C4-2B (cell line): ENCODE measurements around the gene RBMS1.

Source experiments
- ZFX ChIP-seq: fragments of 450-650 bp; IDR thresholded peaks from 2 replicates; pipeline ENCODE4 v1.6.1; 2017
- TF ChIP-seq, protein P1 (sequence below): fragments of 450-650 bp; conservative IDR thresholded peaks from 2 replicates; pipeline ENCODE4 v1.5.1; 2017; ENCODE audit warnings: mild to moderate bottlenecking

DNA sequence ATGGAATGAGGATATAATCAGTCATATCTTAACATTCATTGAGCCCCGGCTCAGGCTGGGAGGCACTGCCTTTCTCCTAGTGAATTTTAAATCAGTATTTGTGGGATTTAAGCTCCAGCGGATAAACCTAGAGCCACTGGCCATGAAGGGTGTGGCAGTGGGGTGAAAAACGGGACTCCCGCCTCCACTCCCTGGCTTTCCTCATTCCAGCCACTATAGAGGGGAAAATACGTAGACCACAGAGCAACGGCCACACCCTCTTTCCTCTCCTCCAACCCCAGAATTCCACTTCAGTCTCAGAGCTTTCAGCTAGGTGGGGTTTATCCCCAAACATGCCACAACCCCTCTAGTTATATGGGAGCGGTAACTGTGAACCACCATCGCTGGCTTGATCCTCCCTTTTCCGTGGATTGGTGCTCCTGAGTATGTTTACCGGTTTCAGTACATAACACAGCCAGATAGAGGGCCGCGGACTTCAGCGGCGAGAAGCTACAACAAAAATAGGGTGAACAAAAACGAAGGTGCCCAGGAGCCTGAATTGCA, 223.0 kb downstream of the RBMS1 start:
- TF ChIP-seq, protein P1, sequence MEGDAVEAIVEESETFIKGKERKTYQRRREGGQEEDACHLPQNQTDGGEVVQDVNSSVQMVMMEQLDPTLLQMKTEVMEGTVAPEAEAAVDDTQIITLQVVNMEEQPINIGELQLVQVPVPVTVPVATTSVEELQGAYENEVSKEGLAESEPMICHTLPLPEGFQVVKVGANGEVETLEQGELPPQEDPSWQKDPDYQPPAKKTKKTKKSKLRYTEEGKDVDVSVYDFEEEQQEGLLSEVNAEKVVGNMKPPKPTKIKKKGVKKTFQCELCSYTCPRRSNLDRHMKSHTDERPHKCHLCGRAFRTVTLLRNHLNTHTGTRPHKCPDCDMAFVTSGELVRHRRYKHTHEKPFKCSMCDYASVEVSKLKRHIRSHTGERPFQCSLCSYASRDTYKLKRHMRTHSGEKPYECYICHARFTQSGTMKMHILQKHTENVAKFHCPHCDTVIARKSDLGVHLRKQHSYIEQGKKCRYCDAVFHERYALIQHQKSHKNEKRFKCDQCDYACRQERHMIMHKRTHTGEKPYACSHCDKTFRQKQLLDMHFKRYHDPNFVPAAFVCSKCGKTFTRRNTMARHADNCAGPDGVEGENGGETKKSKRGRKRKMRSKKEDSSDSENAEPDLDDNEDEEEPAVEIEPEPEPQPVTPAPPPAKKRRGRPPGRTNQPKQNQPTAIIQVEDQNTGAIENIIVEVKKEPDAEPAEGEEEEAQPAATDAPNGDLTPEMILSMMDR, result no peak
- TF ChIP-seq ZFX, result no peak
